HepG2 (cell line): ENCODE data around the gene AKAP6. TPM values are rescaled to one million over a fixed set of nuclear protein-coding genes. Genes with fewer than 3 reads are reported as not detected.

ENCODE experiments used
- ATAC-seq: fragments of 200-7000 bp; cut with Tn5 transposase; 3 replicates; pipeline ENCODE4 v1.9.1; 2020; ENCODE audit warnings: mild to moderate bottlenecking, moderate library complexity
- BruUV-seq: library from RNA; stranded (reverse); fragments of 400-500 nt; replicated peaks from 2 replicates; lab custom pipeline; 2021; lab: Mats Ljungman, UMichigan
- CTCF ChIA-PET: fragments of 300-600 bp; formaldehyde crosslinking; extraction: SDS; loops from one replicate; lab custom pipeline; 2021; ENCODE audit warnings: low total read pairs, inconsistent platforms, low intra/inter-chr PET ratio; lab: Yijun Ruan, JAX
- POLR2A ChIA-PET: fragments of 350-600 bp; sonication (Branson Sonifier 250); formaldehyde crosslinking; loops from one replicate; lab custom pipeline; 2020; ENCODE audit warnings: antibody characterized with exemption, inconsistent platforms; lab: Yijun Ruan, JAX
- DNase-seq: peaks from one replicate; pipeline ENCODE4 v3.0.0-alpha.2; 2015; ENCODE audit warnings: low spot score
- FAIRE-seq: peaks from 3 replicates; lab custom pipeline; 2011; peaks lifted over from hg19 to GRCh38; lab: Jason Lieb, UNC
- H2AFZ ChIP-seq: one replicate; pipeline ENCODE4 v1.6.1; 2011; ENCODE audit warnings: low read length, inconsistent platforms
- H3K27ac ChIP-seq: fragments of 300-600 bp; 3 replicates; pipeline ENCODE4 v1.8.0; 2011; ENCODE audit warnings: mixed run types, mild to moderate bottlenecking, mixed read lengths, low read length, inconsistent platforms; ENCODE audit not compliant: insufficient read depth; ENCODE audit errors: extremely low read length
- H3K27me3 ChIP-seq, 2 experiments: fragments of 200-600 bp in 1 of 2; 2 replicates in 1 of 2; 3 replicates in 1 of 2; pipeline versions ENCODE4 v1.6.0 to v1.8.0; 2011; ENCODE audit warnings: low read length in 2 of 2, mild to moderate bottlenecking in 2 of 2, moderate library complexity in 2 of 2, inconsistent platforms in 1 of 2; ENCODE audit not compliant: insufficient read depth in 2 of 2, control insufficient read depth in 1 of 2
- H3K36me3 ChIP-seq, 2 experiments: fragments of 200-600 bp in 1 of 2; replicated peaks in 1 of 2; 2 replicates in 1 of 2; 3 replicates in 1 of 2; pipeline versions ENCODE4 v1.5.1 to v1.8.0; 2011; ENCODE audit warnings: low read length in 2 of 2, inconsistent platforms in 1 of 2; ENCODE audit not compliant: insufficient read depth in 2 of 2, control insufficient read depth in 1 of 2
- H3K4me1 ChIP-seq: 2 replicates; pipeline ENCODE4 v1.5.1; 2012; ENCODE audit warnings: low read length, inconsistent platforms; ENCODE audit not compliant: insufficient read depth
- H3K4me2 ChIP-seq: 2 replicates; pipeline ENCODE4 v1.6.0; 2011; ENCODE audit warnings: low read depth, low read length, inconsistent platforms
- H3K4me3 ChIP-seq, 3 experiments: fragments of 200-600 bp in 1 of 3; sonication (generic), shearing (Covaris generic) in 1 of 3; replicated peaks in 1 of 3; 2 replicates each; pipeline ENCODE4 v1.5.1; 2011 to 2016; ENCODE audit warnings: low read length in 3 of 3, inconsistent platforms in 2 of 3, low read depth in 2 of 3, mild to moderate bottlenecking in 2 of 3, control low read depth in 1 of 3, mixed read lengths in 1 of 3; ENCODE audit not compliant: insufficient read depth in 1 of 3
- H3K79me2 ChIP-seq: one replicate; pipeline ENCODE4 v1.6.1; 2011; ENCODE audit warnings: low read length, inconsistent platforms; ENCODE audit not compliant: insufficient read depth
- H3K9ac ChIP-seq: 2 replicates; pipeline ENCODE4 v1.6.0; 2011; ENCODE audit warnings: mild to moderate bottlenecking, low read depth, low read length, inconsistent platforms; ENCODE audit not compliant: insufficient read depth
- H3K9me3 ChIP-seq: 2 replicates; pipeline ENCODE4 v1.5.1; 2012; ENCODE audit warnings: mild to moderate bottlenecking, low read length
- H4K20me1 ChIP-seq: 2 replicates; pipeline ENCODE4 v1.6.0; 2011; ENCODE audit warnings: inconsistent platforms, mild to moderate bottlenecking, low read length, moderate library complexity; ENCODE audit not compliant: insufficient read depth
- AKAP8 ChIP-seq: sonication (generic); formaldehyde crosslinking; IDR thresholded peaks from 2 replicates; pipeline ENCODE4 v1.5.1; 2020; ENCODE audit warnings: mild to moderate bottlenecking, missing genetic modification reagents
- ATF7 ChIP-seq, 2 experiments: fragments of 450-650 bp in 1 of 2; sonication (generic) in 1 of 2; formaldehyde crosslinking in 1 of 2; IDR thresholded peaks; 2 replicates each; pipeline versions ENCODE4 v1.4.0 to v1.6.1; 2016 to 2020; ENCODE audit warnings: antibody characterized with exemption in 1 of 2, mild to moderate bottlenecking in 1 of 2, missing genetic modification reagents in 1 of 2
- FOXK2 ChIP-seq: fragments of 450-650 bp; IDR thresholded peaks from 2 replicates; pipeline ENCODE4 v1.6.1; 2016
- GATA4 ChIP-seq: sonication (generic); IDR thresholded peaks from 2 replicates; pipeline ENCODE4 v1.6.1; 2016; ENCODE audit warnings: antibody characterized with exemption, low read depth, borderline replicate concordance
- KLF16 ChIP-seq, 2 experiments: sonication (generic) in 1 of 2; formaldehyde crosslinking in 1 of 2; IDR thresholded peaks; 2 replicates each; pipeline versions ENCODE4 v1.6.1 to v1.8.0; 2016 to 2023; ENCODE audit warnings: missing genetic modification reagents in 2 of 2, missing compliant biosample characterization in 1 of 2
- NR3C1 ChIP-seq: sonication (generic); formaldehyde crosslinking; IDR thresholded peaks from 2 replicates; pipeline ENCODE4 v1.4.0; 2020; ENCODE audit warnings: missing genetic modification reagents
- TP53 ChIP-seq: sonication (generic); formaldehyde crosslinking; conservative IDR thresholded peaks from 2 replicates; pipeline ENCODE4 v1.4.0; 2020; ENCODE audit warnings: missing genetic modification reagents
- ZBTB21 ChIP-seq: sonication (generic); formaldehyde crosslinking; IDR thresholded peaks from 2 replicates; pipeline ENCODE4 v1.4.0; 2020; ENCODE audit warnings: missing genetic modification reagents
- ZEB1 ChIP-seq: IDR thresholded peaks from 2 replicates; pipeline ENCODE4 v1.6.1; 2012; ENCODE audit warnings: mild to moderate bottlenecking, low read depth, inconsistent platforms; ENCODE audit not compliant: insufficient replicate concordance
- ZFAT ChIP-seq: sonication (generic); formaldehyde crosslinking; conservative IDR thresholded peaks from 2 replicates; pipeline ENCODE4 v1.8.1; 2023; ENCODE audit warnings: missing genetic modification reagents, inconsistent platforms
- ZFP62 ChIP-seq: sonication (generic); formaldehyde crosslinking; IDR thresholded peaks from 2 replicates; pipeline ENCODE4 v1.4.0; 2020; ENCODE audit warnings: missing genetic modification reagents
- ZNF354B ChIP-seq: sonication (generic); formaldehyde crosslinking; IDR thresholded peaks from 2 replicates; pipeline ENCODE4 v1.8.0; 2022; ENCODE audit warnings: mild to moderate bottlenecking, missing genetic modification reagents
- ZNF589 ChIP-seq: sonication (generic); formaldehyde crosslinking; conservative IDR thresholded peaks from 2 replicates; pipeline ENCODE4 v1.8.0; 2022; ENCODE audit warnings: mild to moderate bottlenecking, moderate library complexity, missing genetic modification reagents
- ZNF672 ChIP-seq: sonication (generic); formaldehyde crosslinking; IDR thresholded peaks from 2 replicates; pipeline ENCODE4 v1.8.1; 2022; ENCODE audit warnings: missing genetic modification reagents
- ZNF841 ChIP-seq: sonication (generic); formaldehyde crosslinking; IDR thresholded peaks from 2 replicates; pipeline ENCODE4 v1.8.1; 2023; ENCODE audit warnings: missing genetic modification reagents, borderline replicate concordance
- ZNF850 ChIP-seq: sonication (generic); formaldehyde crosslinking; conservative IDR thresholded peaks from 2 replicates; pipeline ENCODE4 v1.9.0; 2021; ENCODE audit warnings: mild to moderate bottlenecking, missing genetic modification reagents
- WGBS: methylation state at CpG from one replicate; pipeline ENCODE4 v1.1.6; 2017; ENCODE audit warnings: low lambda C conversion rate; 5-methylcytosine and 5-hydroxymethylcytosine counted together
- in situ Hi-C: cut with HindIII; loops from 2 replicates; pipeline ENCODE4 v1.10.0; 2017; ENCODE audit warnings: low pct_unique_long_range_greater_than_20kb; ENCODE audit not compliant: extremely low pct_ligation_motif_present
- intact Hi-C: fragments of 100-400 bp; cut with micrococcal nuclease; formaldehyde crosslinking; loops from one replicate; pipeline ENCODE4 v1.10.0; 2022; ENCODE audit not compliant: unreplicated experiment
- polyA plus RNA-seq, 8 experiments: library from polyadenylated mRNA; depleted of rRNA in 3 of 8; stranded (reverse) in 7 of 8; unstranded in 1 of 8; fragments of >200 nt; fragmentation: Illumina TruSeq in 4 of 8; extraction: Trizol in 4 of 8; gene quantifications; 2 replicates each; pipeline versions ENCODE4 v1.2.1 to v1.2.3, GENCODE V29; 2011 to 2016; ENCODE audit warnings: low read depth in 4 of 8, missing spikeins in 1 of 8, mixed read lengths in 1 of 8; ENCODE audit not compliant: insufficient read depth in 1 of 8
- total RNA-seq, 5 experiments: library from RNA; depleted of rRNA; stranded (reverse); fragments of >200 nt; fragmentation: Illumina TruSeq; extraction: Trizol; gene quantifications; 2 replicates each; pipeline ENCODE4 v1.2.3, GENCODE V29; 2016; ENCODE audit warnings: low read depth in 1 of 5
- TF ChIP-seq, protein P1 (sequence below): sonication (generic); formaldehyde crosslinking; conservative IDR thresholded peaks from 2 replicates; pipeline ENCODE4 v1.4.0; 2020; ENCODE audit warnings: missing genetic modification reagents

AKAP6 gene
- total and polyA plus RNA-seq, 2 of the 13 experiments (the other 11 are each of a cell fraction or from before 2014, with no cell fraction given): 1.4 TPM

DNA sequence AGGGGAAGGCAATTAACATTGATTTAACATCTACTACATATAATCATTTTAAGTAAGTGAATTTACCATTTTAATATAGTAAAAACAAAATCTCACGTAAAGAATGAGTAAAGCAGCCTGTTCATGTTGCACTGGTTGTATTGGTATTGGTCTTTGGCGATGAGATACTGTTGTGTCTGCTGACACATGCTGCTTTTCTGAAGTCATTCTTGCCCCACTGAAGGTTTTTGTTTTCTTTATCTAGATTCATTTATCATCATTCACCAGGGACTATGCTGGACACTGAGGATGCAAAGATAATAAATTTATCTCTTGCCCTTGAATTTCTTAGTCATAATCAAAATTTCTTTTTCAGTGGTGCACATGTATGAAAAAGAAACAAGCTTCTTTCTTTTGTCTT is 363.3 kb downstream of the AKAP6 start:
- Histone ChIP-seq H2AFZ (no peak overlapping the region), H3K36me3 (no peaks in the 10 kb centered on the region), H3K4me2 (no peak overlapping the region), H3K27me3 (no peaks in the 10 kb centered on the region), H3K9me3 (no peaks in the 10 kb centered on the region), H3K79me2 (no peaks in the 10 kb centered on the region), H3K4me3 (no peak overlapping the region), H3K9ac (no peak overlapping the region), H3K27ac (no peak overlapping the region), H3K4me1 (no peaks in the 10 kb centered on the region), H4K20me1 (no peaks in the 10 kb centered on the region)
- TF ChIP-seq NR3C1 (CRISPR knock-in tag) (no peak), GATA4 (no peak), ZEB1 (no peak), ZBTB21 (CRISPR knock-in tag) (no peak), FOXK2 (no peak), KLF16 (CRISPR knock-in tag; IDR thresholded peaks at IDR 0.05) (no peak), ZFAT (no peak), ATF7 (IDR thresholded peaks at IDR 0.05) (no peak), ATF7 (CRISPR knock-in tag; IDR thresholded peaks at IDR 0.05) (no peak), ZNF589 (no peak), ZNF354B (CRISPR knock-in tag) (no peak), ZNF841 (CRISPR knock-in tag) (no peak), ZNF672 (CRISPR knock-in tag) (no peak), ZNF850 (CRISPR knock-in tag) (no peak), AKAP8 (no peak), ZFP62 (CRISPR knock-in tag) (no peak), TP53 (CRISPR knock-in tag) (no peak)
- TF ChIP-seq, protein P1, sequence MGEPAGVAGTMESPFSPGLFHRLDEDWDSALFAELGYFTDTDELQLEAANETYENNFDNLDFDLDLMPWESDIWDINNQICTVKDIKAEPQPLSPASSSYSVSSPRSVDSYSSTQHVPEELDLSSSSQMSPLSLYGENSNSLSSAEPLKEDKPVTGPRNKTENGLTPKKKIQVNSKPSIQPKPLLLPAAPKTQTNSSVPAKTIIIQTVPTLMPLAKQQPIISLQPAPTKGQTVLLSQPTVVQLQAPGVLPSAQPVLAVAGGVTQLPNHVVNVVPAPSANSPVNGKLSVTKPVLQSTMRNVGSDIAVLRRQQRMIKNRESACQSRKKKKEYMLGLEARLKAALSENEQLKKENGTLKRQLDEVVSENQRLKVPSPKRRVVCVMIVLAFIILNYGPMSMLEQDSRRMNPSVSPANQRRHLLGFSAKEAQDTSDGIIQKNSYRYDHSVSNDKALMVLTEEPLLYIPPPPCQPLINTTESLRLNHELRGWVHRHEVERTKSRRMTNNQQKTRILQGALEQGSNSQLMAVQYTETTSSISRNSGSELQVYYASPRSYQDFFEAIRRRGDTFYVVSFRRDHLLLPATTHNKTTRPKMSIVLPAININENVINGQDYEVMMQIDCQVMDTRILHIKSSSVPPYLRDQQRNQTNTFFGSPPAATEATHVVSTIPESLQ: no peak
- FAIRE-seq: no peak
- ATAC-seq: no peak
- intact Hi-C loops (no loop called here), in situ Hi-C loops (no loop called here)
- under 1% methylated on average over 2 of the region's 2 CpGs for WGBS
- BruUV-seq: no TSS peak
- ChIA-PET POLR2A (no interaction called here), CTCF (no interaction called here)
- DNase-seq: no peak
